GM19395 (cell line): ENCODE measurements around the gene AHNAK2.
A peak's percentile ranks its signal among the peaks of the same experiment; 100 is the strongest.

ENCODE experiments used
- ATAC-seq: cut with Tn5 transposase; IDR thresholded peaks from one replicate; pipeline ENCODE4 v1.9.1; 2021; ENCODE audit warnings: mild to moderate bottlenecking, moderate library complexity; ENCODE audit not compliant: unreplicated experiment

The AHNAK2 gene

GRCh38 chr14:104989236-104989950, 11.2 kb upstream of the AHNAK2 start:
- ATAC-seq: no peak

- ATAC-seq: no peak
Measured at GRCh38 chr14:104986487-104987164, 8.5 kb upstream of the AHNAK2 start.

- ATAC-seq: peak; percentile 92
Measured at GRCh38 chr14:104985675-104986486, 7.7 kb upstream of the AHNAK2 start, which contains the start of gene CLBA1. Gene CLBA1, plus strand, starts transcription at chr14:104985788. Its CDS starts 644 bp downstream, at chr14:104986432.

GRCh38 chr14:104984056-104984894, 6.1 kb upstream of the AHNAK2 start:
- ATAC-seq: no peak

GRCh38 chr14:104983231-104983721, 5.1 kb upstream of the AHNAK2 start:
- ATAC-seq: no peak

GRCh38 chr14:104982548-104983230, 4.5 kb upstream of the AHNAK2 start:
- no peak for ATAC-seq

GRCh38 chr14:104981699-104982541, 3.7 kb upstream of the AHNAK2 start:
- no peak for ATAC-seq

- no peak for ATAC-seq
Measured at GRCh38 chr14:104980611-104981531, 2.7 kb upstream of the AHNAK2 start.

- ATAC-seq: no peak
Measured at GRCh38 chr14:104979758-104980610, 1.8 kb upstream of the AHNAK2 start.

GRCh38 chr14:104978746-104979691, 845 bp upstream of the AHNAK2 start:
- no peak for ATAC-seq

- no peak for ATAC-seq
Measured at GRCh38 chr14:104977008-104977680, 1.0 kb downstream of the AHNAK2 start.

- ATAC-seq: peak; percentile 57
Measured at GRCh38 chr14:104976198-104977007, 1.8 kb downstream of the AHNAK2 start.

GRCh38 chr14:104975481-104976197, 2.5 kb downstream of the AHNAK2 start:
- ATAC-seq: no peak
